Measurements from ENCODE around the gene TAAR2.

TAAR2 gene

DNA sequence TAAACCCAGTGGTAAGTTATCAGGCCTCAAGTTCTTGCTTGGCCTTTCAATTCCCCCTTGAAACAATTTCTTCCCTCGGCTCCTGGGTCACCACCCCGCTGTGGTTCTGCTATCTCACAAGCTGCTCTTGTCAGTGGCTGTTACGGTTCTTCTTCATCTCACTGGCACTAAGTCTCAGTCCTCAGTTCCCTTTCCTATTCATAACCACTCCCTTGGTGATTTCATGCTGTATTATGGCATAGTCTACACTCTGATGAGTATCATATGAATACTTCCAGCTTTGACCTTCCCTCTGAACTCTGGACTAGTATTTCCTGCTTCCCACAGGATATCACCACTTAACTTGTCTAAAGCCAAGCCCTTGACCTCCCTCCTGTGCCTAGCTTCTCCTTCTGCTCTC lies 27.0 kb upstream of the TAAR2 start:
- no peaks in the 10 kb centered on the region for H3F3A ChIP-seq (ENCODE audit: insufficient read depth)
- no peaks in the 10 kb centered on the region for H3K9me3 ChIP-seq (ENCODE audit: insufficient read depth, low read length)
- H3K27me3 ChIP-seq (ENCODE audit: low read length) = no peaks in the 10 kb centered on the region
- H3K36me3 ChIP-seq (ENCODE audit: low read length) = no peaks in the 10 kb centered on the region
- no peaks in the 10 kb centered on the region for H3K9me2 ChIP-seq (replicated peaks; ENCODE audit: insufficient read depth, low read length)
- H3K4me3 ChIP-seq (ENCODE audit: insufficient read depth, low read length, poor library complexity, severe bottlenecking) = no peak overlapping the region
- H3K79me2 ChIP-seq (ENCODE audit: insufficient read depth, low read length) = no peaks in the 10 kb centered on the region
- no peak overlapping the region for H3K9ac ChIP-seq (ENCODE audit: low read length)
- H4K20me1 ChIP-seq (ENCODE audit: low read depth, low read length) = no peaks in the 10 kb centered on the region
- H3K27ac ChIP-seq (ENCODE audit: low read depth, low read length) = no peak overlapping the region
- H3K4me2 ChIP-seq (ENCODE audit: low read depth, low read length, poor library complexity, severe bottlenecking) = no peak overlapping the region
- H2AFZ ChIP-seq (ENCODE audit: low read depth, low read length, severe bottlenecking) = no peak overlapping the region
- TF ChIP-seq CTCF (IDR thresholded peaks at IDR 0.05; ENCODE audit: insufficient read depth, low read length, poor library complexity, severe bottlenecking) (no peak), EZH2phosphoT487 (conservative IDR thresholded peaks at IDR 0.05; ENCODE audit: low read length) (no peak)

GRCh38 chr6:132650429-132650828 lies 26.4 kb upstream of the TAAR2 start:
- H4K20me1 ChIP-seq (ENCODE audit: low read depth, low read length) = no peaks in the 10 kb centered on the region
- H3K9ac ChIP-seq (ENCODE audit: low read length) = no peak overlapping the region
- no peaks in the 10 kb centered on the region for H3K9me2 ChIP-seq (replicated peaks; ENCODE audit: insufficient read depth, low read length)
- H3K79me2 ChIP-seq (ENCODE audit: insufficient read depth, low read length) = no peaks in the 10 kb centered on the region
- no peaks in the 10 kb centered on the region for H3K36me3 ChIP-seq (ENCODE audit: low read length)
- TF ChIP-seq CTCF (IDR thresholded peaks at IDR 0.05; ENCODE audit: insufficient read depth, low read length, poor library complexity, severe bottlenecking) (no peak), EZH2phosphoT487 (conservative IDR thresholded peaks at IDR 0.05; ENCODE audit: low read length) (no peak)
- H3K9me3 ChIP-seq (ENCODE audit: insufficient read depth, low read length) = no peaks in the 10 kb centered on the region
- no peak overlapping the region for H2AFZ ChIP-seq (ENCODE audit: low read depth, low read length, severe bottlenecking)
- no peak overlapping the region for H3K4me2 ChIP-seq (ENCODE audit: low read depth, low read length, poor library complexity, severe bottlenecking)
- H3F3A ChIP-seq (ENCODE audit: insufficient read depth) = no peaks in the 10 kb centered on the region
- H3K27me3 ChIP-seq (ENCODE audit: low read length) = no peaks in the 10 kb centered on the region
- H3K4me3 ChIP-seq (ENCODE audit: insufficient read depth, low read length, poor library complexity, severe bottlenecking) = no peak overlapping the region
- H3K27ac ChIP-seq (ENCODE audit: low read depth, low read length) = no peak overlapping the region

GRCh38 chr6:132648828-132649227 lies 24.8 kb upstream of the TAAR2 start:
- no peaks in the 10 kb centered on the region for H3K36me3 ChIP-seq (ENCODE audit: low read length)
- no peaks in the 10 kb centered on the region for H3K27me3 ChIP-seq (ENCODE audit: low read length)
- H3K79me2 ChIP-seq (ENCODE audit: insufficient read depth, low read length) = no peaks in the 10 kb centered on the region
- H4K20me1 ChIP-seq (ENCODE audit: low read depth, low read length) = no peaks in the 10 kb centered on the region
- H3K27ac ChIP-seq (ENCODE audit: low read depth, low read length) = no peak overlapping the region
- no peaks in the 10 kb centered on the region for H3F3A ChIP-seq (ENCODE audit: insufficient read depth)
- TF ChIP-seq CTCF (IDR thresholded peaks at IDR 0.05; ENCODE audit: insufficient read depth, low read length, poor library complexity, severe bottlenecking) = no peak
- no peak for TF ChIP-seq EZH2phosphoT487 (conservative IDR thresholded peaks at IDR 0.05; ENCODE audit: low read length)
- H2AFZ ChIP-seq (ENCODE audit: low read depth, low read length, severe bottlenecking) = no peak overlapping the region
- no peak overlapping the region for H3K4me2 ChIP-seq (ENCODE audit: low read depth, low read length, poor library complexity, severe bottlenecking)
- no peak overlapping the region for H3K4me3 ChIP-seq (ENCODE audit: insufficient read depth, low read length, poor library complexity, severe bottlenecking)
- H3K9ac ChIP-seq (ENCODE audit: low read length) = no peak overlapping the region
- H3K9me2 ChIP-seq (replicated peaks; ENCODE audit: insufficient read depth, low read length) = no peaks in the 10 kb centered on the region
- H3K9me3 ChIP-seq (ENCODE audit: insufficient read depth, low read length) = no peaks in the 10 kb centered on the region

- Histone ChIP-seq H3K9me3 (ENCODE audit: insufficient read depth, low read length) (no peaks in the 10 kb centered on the region), H3K4me3 (ENCODE audit: insufficient read depth, low read length, poor library complexity, severe bottlenecking) (no peak overlapping the region), H3K9me2 (replicated peaks; ENCODE audit: insufficient read depth, low read length) (no peaks in the 10 kb centered on the region), H3K4me2 (ENCODE audit: low read depth, low read length, poor library complexity, severe bottlenecking) (no peak overlapping the region), H3K27me3 (ENCODE audit: low read length) (no peaks in the 10 kb centered on the region), H3K36me3 (ENCODE audit: low read length) (no peaks in the 10 kb centered on the region), H4K20me1 (ENCODE audit: low read depth, low read length) (no peaks in the 10 kb centered on the region), H3K27ac (ENCODE audit: low read depth, low read length) (no peak overlapping the region), H3K9ac (ENCODE audit: low read length) (no peak overlapping the region), H2AFZ (ENCODE audit: low read depth, low read length, severe bottlenecking) (no peak overlapping the region), H3K79me2 (ENCODE audit: insufficient read depth, low read length) (no peaks in the 10 kb centered on the region), H3F3A (ENCODE audit: insufficient read depth) (no peaks in the 10 kb centered on the region)
- TF ChIP-seq EZH2phosphoT487 (conservative IDR thresholded peaks at IDR 0.05; ENCODE audit: low read length) = no peak
- no peak for TF ChIP-seq CTCF (IDR thresholded peaks at IDR 0.05; ENCODE audit: insufficient read depth, low read length, poor library complexity, severe bottlenecking)
These were observed 24.3 kb upstream of the TAAR2 start for GRCh38 chr6:132648356-132648755.
